NCI-H2029 (cell line): ENCODE measurements around the gene SLC12A7.
"Not testable (repeated sequence)": the region's sequence is repeated elsewhere in the genome, so short reads cannot be mapped to it uniquely, and the experiment has no call there.

Experiments
- DNase-seq: peaks from one replicate; lab custom pipeline; 2025; lab: John Stamatoyannopoulos, UW

Gene SLC12A7

DNA sequence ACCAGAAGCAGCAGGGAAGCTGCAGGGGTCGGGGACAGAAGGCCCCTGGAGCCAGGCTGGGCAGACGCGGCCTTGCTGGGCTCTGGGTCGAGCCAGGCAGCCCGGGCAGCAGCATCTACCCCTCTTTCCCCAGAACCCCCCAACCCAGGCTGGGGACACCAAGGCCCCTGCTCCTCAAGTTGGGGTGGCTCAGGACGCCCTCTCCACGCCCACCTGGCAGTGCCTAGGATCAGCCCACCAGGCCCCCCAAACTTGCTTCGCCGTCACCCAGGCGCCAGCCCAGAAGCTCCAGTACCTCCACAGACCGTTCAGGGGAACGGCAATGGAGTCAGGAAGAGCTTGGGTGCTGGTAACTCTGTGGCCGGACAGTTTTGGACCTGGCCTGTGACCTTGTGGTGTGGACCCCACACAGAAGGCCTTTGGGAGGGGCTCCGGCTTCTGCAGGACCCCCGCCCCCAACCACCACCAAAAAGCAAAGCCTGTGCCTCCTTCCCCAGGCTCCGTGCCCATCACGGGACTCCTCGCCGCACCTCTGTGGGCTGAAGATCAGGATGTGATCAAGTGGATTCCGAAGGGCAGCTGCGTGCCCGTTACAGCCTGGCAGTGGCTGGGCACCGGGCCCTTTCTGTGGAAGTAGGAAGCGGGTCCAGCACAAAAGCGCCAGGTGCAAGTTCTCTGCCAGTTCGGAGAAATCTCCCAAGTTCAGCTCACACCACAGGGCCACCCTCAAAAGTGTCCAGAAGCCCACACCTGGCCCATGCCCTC, 2.1 kb downstream of the SLC12A7 start:
- no peak for DNase-seq

- no peak for DNase-seq
These were observed 3.0 kb downstream of the SLC12A7 start for GRCh38 chr5:1108865-1109174.

GRCh38 chr5:1108023-1108864, 3.6 kb downstream of the SLC12A7 start:
- no peak for DNase-seq

DNA sequence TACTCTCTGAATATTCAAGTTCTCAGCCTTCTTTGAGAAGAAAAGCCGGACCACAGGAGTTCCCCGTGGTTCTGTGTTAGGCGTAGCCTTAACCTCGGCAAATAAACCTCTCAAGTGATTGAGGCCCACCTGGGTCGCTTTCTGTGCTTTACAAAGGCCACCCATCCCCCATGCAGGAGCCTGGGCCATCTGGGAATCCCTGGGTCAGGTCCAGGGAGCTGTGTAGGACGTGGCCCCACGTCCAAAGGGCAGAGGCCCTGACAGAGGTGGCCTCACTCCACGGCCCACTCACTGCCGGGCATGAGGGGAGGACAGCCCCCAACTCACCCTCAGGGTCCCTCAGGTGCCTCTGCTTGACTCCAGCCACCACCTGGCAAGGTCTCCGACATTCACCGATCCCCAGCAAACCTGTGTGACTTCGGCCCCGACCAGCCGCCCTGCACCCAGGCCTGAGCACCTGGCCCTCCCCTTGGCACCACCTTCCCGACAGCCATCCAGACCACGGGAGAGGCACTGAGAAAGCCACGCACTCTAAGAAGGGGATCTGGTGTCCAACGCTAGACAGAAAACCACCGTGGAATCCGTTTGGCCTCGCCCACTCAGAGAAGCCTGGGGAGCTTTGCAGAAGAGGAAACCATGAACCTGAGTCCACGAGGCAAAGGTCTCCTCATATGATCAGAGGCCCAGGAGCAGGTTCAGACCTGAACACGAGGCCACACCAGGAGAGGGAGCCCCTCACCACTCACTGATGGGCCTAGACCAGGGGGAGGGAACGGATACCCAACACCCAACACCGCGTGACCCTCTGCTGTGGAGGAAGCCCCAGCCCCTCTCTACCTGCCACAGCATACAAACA, 4.5 kb downstream of the SLC12A7 start:
- DNase-seq, result no peak

DNA sequence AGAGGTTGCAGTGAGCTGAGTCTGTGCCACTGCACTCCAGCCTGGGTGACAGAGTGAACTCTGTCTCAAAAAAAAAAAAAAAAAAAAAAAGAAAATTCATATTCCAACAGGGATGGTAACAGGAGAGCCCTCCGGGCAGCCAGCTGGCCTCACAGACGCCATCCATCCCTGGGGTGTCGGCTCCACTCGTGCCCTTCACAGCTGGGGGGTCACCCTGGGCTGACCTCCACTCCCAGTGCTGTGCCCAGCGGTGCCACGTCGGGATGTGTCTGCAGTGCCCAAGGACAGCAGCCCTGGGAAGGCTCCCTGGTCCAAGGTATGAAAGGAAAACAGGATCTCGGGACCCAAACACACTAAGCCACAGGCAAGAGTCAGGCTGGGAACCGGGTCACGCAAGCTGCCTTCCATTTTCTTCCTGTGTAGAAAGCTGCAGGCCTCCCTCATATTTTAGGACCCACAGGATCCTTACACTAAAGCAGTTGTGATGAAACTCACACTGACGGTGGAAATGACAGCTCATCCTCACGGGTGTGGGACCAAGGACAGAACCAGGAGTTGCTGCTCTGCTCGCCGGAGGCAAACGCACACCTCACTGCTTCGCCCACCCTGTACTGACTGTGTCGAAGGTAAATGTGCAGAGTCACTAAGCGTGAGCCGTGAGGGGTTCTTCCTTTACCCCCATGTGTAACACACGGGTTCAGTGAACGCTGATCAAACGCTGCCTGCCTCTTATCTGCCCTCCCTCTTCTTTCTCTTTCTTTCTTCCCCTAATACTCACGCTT, 5.3 kb downstream of the SLC12A7 start:
- DNase-seq, result no peak

- no peak for DNase-seq
These were observed 6.3 kb downstream of the SLC12A7 start for GRCh38 chr5:1105350-1106265.

- no peak for DNase-seq
These were observed 7.4 kb downstream of the SLC12A7 start for GRCh38 chr5:1104327-1105006.

DNA sequence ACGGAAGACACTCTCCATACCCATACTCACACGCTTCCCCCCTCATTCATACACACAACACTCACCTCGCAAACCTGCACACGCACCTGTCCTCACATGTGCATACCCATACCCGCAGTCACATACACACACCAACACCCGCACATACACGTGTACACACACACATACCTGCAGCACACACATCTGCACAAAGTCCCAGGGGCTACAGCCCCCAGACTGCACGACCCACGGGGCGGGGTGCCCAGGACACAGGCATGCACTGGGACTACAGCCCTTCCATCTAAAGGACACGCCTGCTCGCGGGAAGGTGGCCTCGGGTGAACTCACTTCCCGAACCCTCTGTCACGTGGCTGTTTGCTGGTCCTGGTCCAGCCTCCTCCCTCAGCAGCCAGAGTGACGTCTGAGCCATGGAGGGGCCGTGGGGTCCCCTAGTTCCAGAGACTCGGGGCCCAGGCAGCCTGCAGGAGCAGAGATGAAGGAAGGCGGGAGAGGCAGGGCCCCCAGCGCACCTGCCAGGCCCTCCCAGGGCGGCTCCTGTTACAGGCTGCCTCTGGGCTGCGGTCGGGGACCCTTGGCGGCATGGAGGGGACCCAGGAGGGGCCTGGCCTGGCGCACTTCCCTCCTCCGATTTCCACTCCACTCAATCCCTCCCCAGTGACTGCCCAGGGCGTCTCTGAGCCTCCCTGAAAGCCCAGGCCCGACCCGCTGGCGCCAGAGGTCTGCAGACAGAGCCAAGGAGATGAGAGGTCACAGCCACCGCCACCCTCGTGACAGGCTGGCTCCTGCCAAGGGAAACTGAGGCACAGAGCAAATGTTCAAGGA, 8.1 kb downstream of the SLC12A7 start:
- peak; percentile 71 for DNase-seq

GRCh38 chr5:1103093-1103492, 8.8 kb downstream of the SLC12A7 start:
- no peak for DNase-seq

DNA sequence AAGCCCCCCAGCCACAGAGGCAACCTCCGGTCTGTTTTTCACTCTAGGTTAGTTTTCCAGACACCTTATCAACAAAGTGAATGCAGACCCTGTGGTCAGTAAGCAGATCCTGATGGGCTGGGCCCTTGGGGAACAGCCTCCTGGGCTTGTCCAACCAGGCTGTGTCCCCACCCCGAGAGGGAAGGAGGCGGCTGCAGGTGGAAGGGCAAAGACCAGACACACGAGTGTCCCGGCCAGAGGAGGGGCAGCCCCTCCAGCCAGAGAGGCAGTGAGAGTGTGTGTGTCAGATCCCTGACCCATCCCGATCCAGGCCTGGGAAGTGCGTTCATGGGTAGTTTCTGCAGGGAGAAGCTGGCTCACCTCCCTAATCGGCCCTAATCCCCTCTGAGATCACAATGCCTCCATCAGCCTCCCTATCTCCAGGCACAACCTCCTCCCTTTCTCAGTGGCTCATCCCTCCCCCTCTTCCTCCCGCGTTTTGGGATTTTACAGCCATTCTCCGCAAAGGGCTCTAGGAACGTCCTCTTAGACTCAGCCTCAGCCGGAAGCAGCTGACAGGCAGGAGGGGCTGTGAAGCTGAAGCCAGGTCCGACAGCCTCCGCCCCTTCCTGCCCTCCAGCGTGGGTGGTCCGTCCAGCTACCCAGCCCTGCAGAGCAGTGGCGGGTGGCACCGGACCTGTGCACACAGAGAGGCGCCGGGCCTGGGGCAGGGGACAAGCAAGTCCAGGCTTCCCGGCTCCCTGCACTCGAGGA, 9.7 kb downstream of the SLC12A7 start:
- no peak for DNase-seq

DNA sequence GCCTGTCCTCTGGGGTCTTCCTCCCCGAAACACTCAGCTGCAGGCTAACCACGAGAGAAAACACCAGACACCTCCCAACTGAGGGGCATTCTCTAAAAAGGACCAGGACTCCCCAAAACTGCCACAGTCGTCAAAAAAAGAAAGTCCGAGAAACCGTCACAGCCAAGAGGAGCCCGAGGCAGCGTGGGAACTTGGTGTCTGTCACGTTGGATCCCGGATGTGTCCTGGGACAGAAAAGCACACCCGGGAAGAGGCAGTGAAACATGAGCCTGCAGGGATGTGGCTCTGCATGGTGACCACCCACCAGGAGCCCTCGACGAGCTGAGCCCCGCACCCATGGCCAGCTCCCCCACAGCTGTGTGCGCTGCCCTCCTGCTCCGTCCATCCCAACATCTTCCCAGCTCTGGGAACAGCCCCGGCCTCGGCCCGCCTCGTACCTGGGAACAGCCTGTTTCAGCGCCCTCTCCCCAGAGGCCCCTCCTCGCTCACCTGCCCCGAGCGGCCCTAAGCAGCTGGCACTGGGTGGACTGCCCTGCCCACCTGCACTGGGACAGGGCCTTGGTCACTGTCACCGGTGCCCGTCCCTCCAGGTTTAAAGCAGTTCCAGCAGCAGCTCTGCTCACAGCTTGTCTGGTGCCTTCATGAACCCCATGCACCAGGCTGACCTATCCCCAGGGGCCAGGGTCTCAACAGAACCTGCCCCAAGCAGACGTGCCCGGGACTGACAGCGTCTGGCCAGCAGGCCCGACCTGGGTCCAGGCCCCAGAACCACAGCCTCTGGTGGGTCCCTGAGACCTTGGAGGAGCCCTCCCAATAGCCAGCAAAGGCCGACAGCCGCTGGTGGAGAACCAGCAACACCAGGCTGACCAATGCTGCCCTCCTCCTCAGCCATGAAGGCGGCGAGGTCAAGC, 10.9 kb downstream of the SLC12A7 start:
- DNase-seq, result no peak

DNA sequence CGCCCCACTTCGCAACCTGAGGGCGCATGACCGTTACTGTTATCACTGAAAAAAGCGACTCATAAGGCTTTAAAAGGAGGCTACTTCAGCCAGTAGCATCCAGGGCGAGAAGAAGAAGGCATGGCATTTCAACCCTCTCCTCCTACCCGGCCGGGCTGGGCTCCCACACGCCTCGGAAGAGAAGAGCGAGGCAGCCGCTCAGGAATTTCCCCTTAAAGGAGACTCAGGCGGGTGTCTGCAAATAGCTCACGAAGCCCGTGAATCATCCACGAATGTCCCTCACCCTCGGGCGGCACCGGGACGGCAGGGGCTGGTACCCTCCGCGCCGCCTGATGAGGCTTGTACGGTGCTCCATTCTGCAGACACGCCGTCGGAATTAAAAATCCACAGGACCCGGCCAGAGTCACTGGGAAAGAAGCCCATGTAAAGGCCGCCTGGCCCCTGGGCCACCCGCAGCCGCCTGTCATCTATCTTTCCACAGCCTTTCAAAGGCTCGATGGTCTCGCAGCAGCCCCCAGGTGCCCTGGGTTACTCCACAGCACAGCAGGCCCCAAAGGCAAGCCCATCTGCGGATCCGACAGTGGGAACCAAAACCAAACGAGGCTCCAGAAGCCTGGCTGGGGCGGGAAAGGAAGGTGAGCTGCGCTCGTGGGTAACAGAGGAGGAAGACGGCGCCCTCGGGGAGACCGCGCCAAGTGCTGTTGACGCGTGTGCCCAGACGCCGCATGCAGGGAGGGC, 11.8 kb downstream of the SLC12A7 start:
- DNase-seq, result no peak

- DNase-seq, result no peak
These were observed 12.8 kb downstream of the SLC12A7 start for GRCh38 chr5:1098986-1099597.

- not testable (repeated sequence) for DNase-seq
These were observed 13.9 kb downstream of the SLC12A7 start for GRCh38 chr5:1097988-1098385.

DNA sequence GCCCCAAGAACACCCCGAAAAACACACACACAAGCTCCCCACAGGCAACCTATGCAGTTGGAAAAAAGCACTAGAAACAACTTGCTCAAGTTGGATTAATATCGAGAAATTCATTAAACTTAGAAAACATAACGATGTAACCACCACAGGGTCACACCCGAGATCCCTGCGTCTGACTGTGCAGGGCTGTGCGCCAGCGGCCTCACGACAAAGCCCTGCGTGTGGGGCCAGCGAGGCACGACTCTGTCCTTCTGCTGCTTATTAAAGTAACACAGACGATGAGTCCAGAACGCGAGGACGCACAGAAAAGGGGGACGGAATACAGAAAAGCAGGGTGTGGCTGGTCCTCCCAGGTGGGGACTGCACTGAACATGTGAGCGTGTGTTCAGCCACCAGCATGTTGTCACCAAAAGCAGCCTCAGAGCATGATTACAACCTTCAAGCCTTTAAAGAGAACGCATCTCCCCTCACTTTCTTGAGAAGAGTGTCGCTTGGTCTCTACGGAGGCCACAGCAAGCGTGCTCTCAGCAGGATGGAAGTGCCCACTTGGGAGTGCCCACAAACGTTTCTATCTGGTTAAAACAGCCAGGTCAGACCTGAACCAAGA, 14.4 kb downstream of the SLC12A7 start:
- DNase-seq, result no peak

DNA sequence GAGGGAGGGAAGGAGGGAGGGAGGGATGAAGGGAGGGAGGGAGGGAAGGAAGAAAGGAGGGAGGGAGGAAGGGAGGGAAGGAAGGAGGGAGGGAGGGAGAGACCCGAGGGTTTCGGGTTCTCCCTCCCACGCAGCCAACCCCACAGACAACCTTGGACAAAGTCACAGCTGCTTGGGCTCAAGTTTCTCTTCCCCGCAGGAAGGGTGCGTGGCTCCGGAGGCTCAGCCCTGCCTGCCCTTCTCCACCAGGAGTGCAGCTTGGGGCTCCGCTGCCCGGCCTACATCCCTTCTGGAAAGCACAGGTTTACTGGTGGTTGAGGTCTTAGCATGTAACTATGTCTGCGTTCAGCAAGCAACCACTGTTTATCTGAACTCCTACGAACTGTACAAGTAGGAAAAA, 15.0 kb downstream of the SLC12A7 start:
- DNase-seq, result no peak
